Right cardiac atrium (tissue), 5 donors: ENCODE measurements around the gene MTMR8. TPM values are rescaled to one million over a fixed set of nuclear protein-coding genes. Genes with fewer than 3 reads are reported as not detected.
A peak's percentile ranks its signal among the peaks of the same experiment; 100 is the strongest.

Experiments
- ATAC-seq, 2 donors: fragments of 200-7000 bp; cut with Tn5 transposase; one replicate each; pipeline versions ENCODE4 v1.8.0 to v1.9.1; 2020; ENCODE audit warnings: moderate library complexity in 2 of 2, mild to moderate bottlenecking in 1 of 2
- DNase-seq, 3 donors: peaks; one replicate each; pipeline ENCODE4 v3.0.0-alpha.2; 2020
- H3K27ac ChIP-seq: one replicate; pipeline ENCODE4 v1.5.1; 2013; ENCODE audit warnings: mild to moderate bottlenecking, low read length, control low read depth, moderate library complexity
- H3K27me3 ChIP-seq: one replicate; pipeline ENCODE4 v1.6.1; 2013; ENCODE audit not compliant: control insufficient read depth, insufficient read depth
- H3K4me1 ChIP-seq: one replicate; pipeline ENCODE4 v1.6.1; 2013; ENCODE audit warnings: low read length; ENCODE audit not compliant: control insufficient read depth, insufficient read depth
- H3K4me3 ChIP-seq: one replicate; pipeline ENCODE4 v1.5.1; 2013; ENCODE audit warnings: low read length, control low read depth
- H3K9me3 ChIP-seq: one replicate; pipeline ENCODE4 v1.6.1; 2013; ENCODE audit warnings: low read length; ENCODE audit not compliant: control insufficient read depth
- WGBS: extraction: QIAGEN DNeasy Blood & Tissue Kit; methylation state at CpG from one replicate; pipeline ENCODE4 v1.1.7; 2013; 5-methylcytosine and 5-hydroxymethylcytosine counted together
- intact Hi-C, 4 donors: fragments of 100-400 bp; cut with DNase I; formaldehyde crosslinking; loops; one replicate each; pipeline versions ENCODE4 v1.11.0 to v1.14.0; 2022 to 2023
- polyA plus RNA-seq: library from polyadenylated mRNA; stranded (reverse); fragments of 200-250 nt; gene quantifications from one replicate; pipeline ENCODE4 v1.2.3, GENCODE V29; 2013
- total RNA-seq, 4 donors: library from RNA; stranded (reverse); fragmentation: NEBNext Ultra II Directional; extraction: Animal tissue kit (Norgen Biotek cat#: 25700); gene quantifications; one replicate each; pipeline ENCODE4 v1.2.1, GENCODE V29; 2021
- donor health status: healthy with polysubstance abuse.
- donor health status: DM: no; HTN: yes; CAD: no.
- donor health status: DM: no; HTN: no; CAD: no.
- donor health status: DM: no; HTN: yes; CAD: no; lungs with severe emphysema.
- donor health status: DM: yes; HTN: yes; CAD: no.

The MTMR8 gene
- total and polyA plus RNA-seq, 5 donors: 0.32 to 1.5 (median 0.58) TPM

- ATAC-seq (no peak), DNase-seq (no peak)
- intact Hi-C loops: no loop called here
- no peaks in the 10 kb centered on the region for H3K4me1 ChIP-seq
- 84% methylated on average over 1 of the region's 1 CpG for WGBS
- no peak overlapping the region for H3K27ac ChIP-seq
- no peaks in the 10 kb centered on the region for H3K9me3 ChIP-seq
- H3K27me3 ChIP-seq: no peaks in the 10 kb centered on the region
- no peak overlapping the region for H3K4me3 ChIP-seq
These were observed 81.6 kb downstream of the MTMR8 start for GRCh38 chrX:64313624-64314023.

DNA sequence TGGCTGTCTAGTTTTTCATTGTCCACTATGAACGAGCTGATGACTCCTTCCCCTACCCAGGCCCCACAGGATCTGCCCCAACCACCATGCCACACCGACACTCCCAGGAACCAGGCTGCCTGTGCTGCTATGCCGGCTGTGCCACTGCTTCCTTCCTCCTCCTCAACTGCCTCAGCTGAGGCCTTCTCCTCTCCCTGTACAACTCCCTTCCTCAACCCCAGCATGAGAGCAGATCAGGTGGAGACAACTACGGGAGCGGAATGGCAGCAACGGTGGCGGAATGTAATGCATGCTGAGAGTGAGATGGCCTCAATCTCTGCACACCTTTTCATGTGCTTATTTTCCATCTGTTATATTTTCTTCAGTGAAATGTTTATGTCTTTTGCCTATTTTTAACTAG, 88.5 kb downstream of the MTMR8 start:
- Histone ChIP-seq H3K4me3 (no peak overlapping the region), H3K27ac (no peak overlapping the region), H3K4me1 (no peaks in the 10 kb centered on the region), H3K27me3 (no peaks in the 10 kb centered on the region), H3K9me3 (no peaks in the 10 kb centered on the region)
- WGBS: 93% methylated on average over 7 of the region's 7 CpGs
- intact Hi-C loops: no loop called here
- DNase-seq: peak in 1 of 3 donors; percentile 7
- no peak for ATAC-seq

GRCh38 chrX:64291123-64291522, 104.1 kb downstream of the MTMR8 start:
- ATAC-seq (no peak), DNase-seq (no peak)
- Histone ChIP-seq H3K27ac (no peak overlapping the region), H3K4me3 (no peak overlapping the region), H3K9me3 (no peaks in the 10 kb centered on the region), H3K27me3 (no peaks in the 10 kb centered on the region), H3K4me1 (no peaks in the 10 kb centered on the region)
- intact Hi-C loops: no loop called here
- WGBS: 72% methylated on average over 2 of the region's 2 CpGs

GRCh38 chrX:64265265-64265664, 130.0 kb downstream of the MTMR8 start:
- DNase-seq: no peak
- Histone ChIP-seq H3K27ac (no peak overlapping the region), H3K9me3 (no peaks in the 10 kb centered on the region), H3K4me3 (no peak overlapping the region), H3K27me3 (no peaks in the 10 kb centered on the region), H3K4me1 (no peaks in the 10 kb centered on the region)
- intact Hi-C loops: no loop called here
- no peak for ATAC-seq

DNA sequence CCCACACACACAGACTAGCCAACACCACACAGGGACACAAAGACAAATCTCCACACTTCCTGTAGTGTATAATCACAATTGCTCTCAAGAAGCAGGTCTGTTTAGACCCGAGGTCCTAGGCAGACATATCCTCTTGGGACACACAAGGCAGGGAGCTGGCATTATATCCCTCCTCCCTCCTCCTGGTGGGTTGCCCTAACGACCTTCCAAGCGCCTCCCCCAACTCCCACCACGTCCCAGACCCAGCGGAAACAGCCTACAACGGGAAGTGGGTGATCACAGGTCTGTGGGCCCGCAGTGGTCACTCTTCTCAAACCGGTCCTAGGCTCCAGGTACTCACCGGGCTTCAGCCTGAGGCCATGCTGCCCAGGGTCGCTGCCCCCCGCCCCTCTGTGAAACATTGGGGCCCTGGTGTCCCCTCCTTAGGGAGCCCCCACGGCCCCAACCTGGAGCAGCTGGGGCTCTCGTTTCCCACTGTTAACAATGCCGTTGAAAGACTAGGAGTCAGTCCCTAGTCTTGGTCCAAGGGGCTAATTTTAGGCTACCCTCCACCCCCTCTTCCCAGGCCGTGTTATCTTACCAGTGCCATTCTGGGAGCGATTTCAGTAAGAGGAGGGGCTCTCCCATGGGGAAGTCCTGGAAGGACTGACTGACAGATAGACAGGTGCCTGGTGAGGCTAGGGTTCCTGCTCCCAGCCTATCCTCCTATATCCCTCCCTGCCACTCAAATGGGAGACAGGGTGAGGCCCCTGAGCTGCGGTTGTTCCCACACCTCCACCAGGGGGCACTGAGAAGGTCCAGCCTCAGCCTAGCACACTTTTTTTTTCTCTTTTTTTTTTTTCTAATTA, 164.9 kb downstream of the MTMR8 start, which contains the start of gene ASB12:
Gene ASB12, minus strand, starts transcription at position 485 of the 848 bp plus-strand sequence. CDS start 4,957 bp downstream, outside the sequence.
- Histone ChIP-seq H3K9me3 (no peaks in the 10 kb centered on the region), H3K27me3 (no peaks in the 10 kb centered on the region), H3K4me3 (no peak within 1 kb of the TSS), H3K4me1 (no peaks in the 10 kb centered on the region), H3K27ac (no peak within 1 kb of the TSS)
- WGBS: 66% methylated on average over 17 of the region's 17 CpGs
- ATAC-seq (peak; percentile 44 to 63), DNase-seq (no peak)
- intact Hi-C loops: no loop called here

DNA sequence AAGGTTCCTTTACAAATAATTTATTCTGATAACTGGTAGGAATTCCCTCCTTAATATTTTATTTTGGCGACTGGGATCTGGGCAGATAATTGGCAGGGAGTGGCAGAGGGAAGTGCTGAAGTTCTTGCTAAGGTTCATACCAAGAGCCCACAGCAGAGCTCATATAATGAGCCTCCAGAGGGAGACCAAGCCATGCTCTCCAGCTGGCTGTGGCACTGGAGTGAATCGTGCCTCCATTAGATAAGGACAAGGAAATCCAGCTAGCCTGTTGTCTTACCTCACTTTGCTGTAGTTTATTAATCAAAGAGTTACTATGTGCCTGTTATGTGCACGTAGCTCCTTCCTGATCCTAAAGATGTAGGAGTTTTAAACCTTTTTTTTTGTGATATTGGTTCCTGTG, 166.1 kb downstream of the MTMR8 start:
- Histone ChIP-seq H3K4me1 (no peaks in the 10 kb centered on the region), H3K27me3 (no peaks in the 10 kb centered on the region), H3K4me3 (no peak overlapping the region), H3K9me3 (no peaks in the 10 kb centered on the region), H3K27ac (no peak overlapping the region)
- intact Hi-C loops: no loop called here
- ATAC-seq (no peak), DNase-seq (peak in 1 of 3 donors; percentile 40)
- WGBS: 37% methylated on average over 3 of the region's 3 CpGs

Other genes with a start within 250 kb of the MTMR8 start
- gene AMER1, start 189.7 kb downstream of the MTMR8 start, total RNA-seq: 1 to 10 TPM; 5.5 to 7.5 (median 5.7) TPM
- gene AMER1, start 189.7 kb downstream of the MTMR8 start, polyA plus RNA-seq: 2.4 TPM
- gene ASB12, start 164.8 kb downstream of the MTMR8 start, total RNA-seq: 1 to 10 TPM in 1 of 4 donors, under 1 TPM in 3; 0.45 to 1.4 (median 0.80) TPM
- 1.2 TPM for gene ASB12, start 164.8 kb downstream of the MTMR8 start, polyA plus RNA-seq